KMS-11 (cell line): ENCODE results near the gene TMCO5A.

Source experiments
- H2AFZ ChIP-seq: fragments of 200-600 bp; sonication (generic); 2 replicates; pipeline ENCODE4 v1.6.1; 2016; ENCODE audit warnings: antibody characterized with exemption, mixed run types, low read depth
- H3K27ac ChIP-seq: fragments of 200-600 bp; sonication (generic); 2 replicates; pipeline ENCODE4 v1.6.1; 2016; ENCODE audit warnings: mild to moderate bottlenecking, mixed run types
- H3K27me3 ChIP-seq: fragments of 200-600 bp; sonication (generic); 2 replicates; pipeline ENCODE4 v1.6.1; 2017; ENCODE audit warnings: mild to moderate bottlenecking, low read depth, mixed run types, moderate library complexity; ENCODE audit not compliant: insufficient read depth
- H3K36me3 ChIP-seq: fragments of 200-600 bp; sonication (generic); 2 replicates; pipeline ENCODE4 v1.6.1; 2017; ENCODE audit warnings: mild to moderate bottlenecking, mixed run types; ENCODE audit not compliant: insufficient read depth
- H3K4me1 ChIP-seq: fragments of 200-600 bp; sonication (generic); 2 replicates; pipeline ENCODE4 v1.6.1; 2016; ENCODE audit warnings: mild to moderate bottlenecking, low read depth, mixed run types; ENCODE audit not compliant: poor library complexity, severe bottlenecking
- H3K4me2 ChIP-seq: fragments of 200-600 bp; sonication (generic); 2 replicates; pipeline ENCODE4 v1.7.0; 2016; ENCODE audit warnings: mild to moderate bottlenecking, mixed run types
- H3K4me3 ChIP-seq: fragments of 200-600 bp; sonication (generic); IDR thresholded peaks from 2 replicates; pipeline ENCODE4 v1.6.1; 2017; ENCODE audit warnings: low read depth, low read length, mixed read lengths; ENCODE audit not compliant: insufficient read depth
- H3K79me2 ChIP-seq: fragments of 200-600 bp; sonication (generic); 2 replicates; pipeline ENCODE4 v1.6.1; 2016; ENCODE audit warnings: low read depth, mixed run types; ENCODE audit not compliant: insufficient read depth
- H3K9ac ChIP-seq: fragments of 200-600 bp; sonication (generic); 2 replicates; pipeline ENCODE4 v1.6.1; 2016; ENCODE audit warnings: mild to moderate bottlenecking, mixed run types
- H4K20me1 ChIP-seq: fragments of 200-600 bp; sonication (generic); 2 replicates; pipeline ENCODE4 v1.6.1; 2016; ENCODE audit warnings: mild to moderate bottlenecking, mixed run types; ENCODE audit not compliant: insufficient read depth
- TF ChIP-seq, protein P1 (sequence below): fragments of 200-600 bp; sonication (generic); conservative IDR thresholded peaks from 2 replicates; pipeline ENCODE4 v1.6.1; 2017; ENCODE audit warnings: low read depth, mild to moderate bottlenecking, antibody characterized with exemption, low read length, moderate library complexity, mixed read lengths

TMCO5A gene

DNA sequence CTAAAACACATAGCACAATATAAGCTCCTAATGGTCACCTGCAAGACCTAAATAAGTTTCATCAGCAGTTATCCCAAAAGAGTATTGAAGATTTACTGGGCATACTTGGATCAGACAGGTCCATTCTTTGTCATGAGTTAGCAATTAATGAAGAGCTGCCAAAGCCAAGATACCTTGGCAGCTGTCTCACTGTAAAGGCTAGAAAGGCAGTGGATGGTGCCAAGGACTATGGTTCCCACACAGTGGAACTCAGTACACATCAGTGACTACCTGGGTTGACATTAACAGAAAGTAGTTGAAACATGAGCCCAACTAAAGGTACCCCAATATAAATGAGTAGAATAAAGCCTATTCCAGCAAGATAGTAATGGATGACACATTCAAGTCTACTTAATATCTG is 41.1 kb upstream of the TMCO5A start:
- H3K4me3 ChIP-seq: no peak overlapping the region
- H3K4me2 ChIP-seq: no peak overlapping the region
- no peaks in the 10 kb centered on the region for H4K20me1 ChIP-seq
- no peaks in the 10 kb centered on the region for H3K27me3 ChIP-seq
- no peaks in the 10 kb centered on the region for H3K36me3 ChIP-seq
- no peak overlapping the region for H3K27ac ChIP-seq
- H3K9ac ChIP-seq: no peak overlapping the region
- H3K79me2 ChIP-seq: no peaks in the 10 kb centered on the region
- TF ChIP-seq, protein P1, sequence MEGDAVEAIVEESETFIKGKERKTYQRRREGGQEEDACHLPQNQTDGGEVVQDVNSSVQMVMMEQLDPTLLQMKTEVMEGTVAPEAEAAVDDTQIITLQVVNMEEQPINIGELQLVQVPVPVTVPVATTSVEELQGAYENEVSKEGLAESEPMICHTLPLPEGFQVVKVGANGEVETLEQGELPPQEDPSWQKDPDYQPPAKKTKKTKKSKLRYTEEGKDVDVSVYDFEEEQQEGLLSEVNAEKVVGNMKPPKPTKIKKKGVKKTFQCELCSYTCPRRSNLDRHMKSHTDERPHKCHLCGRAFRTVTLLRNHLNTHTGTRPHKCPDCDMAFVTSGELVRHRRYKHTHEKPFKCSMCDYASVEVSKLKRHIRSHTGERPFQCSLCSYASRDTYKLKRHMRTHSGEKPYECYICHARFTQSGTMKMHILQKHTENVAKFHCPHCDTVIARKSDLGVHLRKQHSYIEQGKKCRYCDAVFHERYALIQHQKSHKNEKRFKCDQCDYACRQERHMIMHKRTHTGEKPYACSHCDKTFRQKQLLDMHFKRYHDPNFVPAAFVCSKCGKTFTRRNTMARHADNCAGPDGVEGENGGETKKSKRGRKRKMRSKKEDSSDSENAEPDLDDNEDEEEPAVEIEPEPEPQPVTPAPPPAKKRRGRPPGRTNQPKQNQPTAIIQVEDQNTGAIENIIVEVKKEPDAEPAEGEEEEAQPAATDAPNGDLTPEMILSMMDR: no peak
- peaks cover 9% of the 10 kb centered on the region for H3K4me1 ChIP-seq
- H2AFZ ChIP-seq: no peak overlapping the region

DNA sequence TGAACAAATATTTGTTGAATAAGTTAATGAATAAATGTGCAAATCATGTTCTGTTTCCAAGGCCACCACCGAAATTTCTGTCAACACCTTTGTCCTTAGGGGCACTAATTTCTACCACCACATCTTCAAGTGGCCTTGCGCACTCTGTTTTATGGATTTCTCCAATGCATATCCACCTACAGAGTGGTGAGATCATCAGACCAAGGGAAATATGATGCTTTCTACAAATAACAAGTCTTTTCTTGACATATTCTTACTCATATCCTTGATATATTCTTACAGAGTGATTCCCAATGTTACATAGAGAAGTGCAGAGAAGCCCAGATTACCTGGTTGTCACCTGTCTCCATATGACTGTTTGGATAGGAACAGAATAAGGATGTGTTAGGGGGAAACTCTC is 36.1 kb upstream of the TMCO5A start:
- Histone ChIP-seq H3K4me2 (no peak overlapping the region), H3K36me3 (no peaks in the 10 kb centered on the region), H3K79me2 (no peaks in the 10 kb centered on the region), H3K27ac (no peak overlapping the region), H3K9ac (no peak overlapping the region), H3K4me3 (no peak overlapping the region), H3K4me1 (no peaks in the 10 kb centered on the region), H2AFZ (no peak overlapping the region), H3K27me3 (no peaks in the 10 kb centered on the region), H4K20me1 (no peaks in the 10 kb centered on the region)
- TF ChIP-seq, protein P1: no peak

DNA sequence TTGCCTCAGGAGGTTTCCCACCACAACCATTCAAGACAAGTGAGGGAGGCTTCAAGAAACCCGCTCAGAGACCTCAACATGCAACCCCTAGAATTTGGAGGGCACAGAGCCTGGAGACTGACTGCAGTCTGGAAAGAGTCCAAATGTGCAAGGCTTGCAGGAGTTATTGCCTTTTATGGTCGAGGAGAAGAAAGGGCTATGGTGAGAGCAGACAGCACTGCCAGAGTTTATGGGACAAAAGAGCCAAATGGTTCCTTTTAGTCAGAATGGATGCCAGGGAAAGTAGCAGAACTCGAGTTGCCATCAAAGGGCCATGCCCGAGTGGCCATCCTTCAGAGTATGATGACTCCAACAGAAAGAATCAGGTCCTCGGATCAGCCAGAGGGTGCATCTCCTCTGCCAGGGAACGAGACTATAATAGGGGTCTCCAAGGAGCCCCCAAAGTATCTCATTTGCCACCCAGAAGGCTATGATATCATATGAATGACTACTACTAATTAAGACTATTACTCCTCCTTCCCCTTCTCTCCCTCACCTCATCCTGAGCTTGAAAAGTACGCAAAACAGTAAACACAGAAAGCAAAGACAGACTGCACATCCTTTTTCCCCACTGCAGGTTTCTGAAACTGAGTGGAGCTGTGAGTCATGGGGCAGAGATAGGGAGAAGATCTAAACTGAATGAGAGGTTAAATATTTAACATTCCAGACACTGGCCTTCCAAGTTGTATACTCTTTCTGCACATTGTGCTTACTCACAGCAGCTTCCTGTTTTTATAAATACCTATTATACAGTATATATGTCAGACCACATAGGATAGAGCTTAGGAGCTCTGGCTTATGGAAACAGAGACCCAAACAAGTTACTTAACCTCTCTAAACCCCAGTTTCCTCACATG is 33.9 kb upstream of the TMCO5A start:
- Histone ChIP-seq H4K20me1 (no peaks in the 10 kb centered on the region), H3K27ac (no peak overlapping the region), H3K4me3 (no peak overlapping the region), H3K4me2 (no peak overlapping the region), H3K79me2 (no peaks in the 10 kb centered on the region), H2AFZ (no peak overlapping the region), H3K9ac (no peak overlapping the region), H3K27me3 (no peaks in the 10 kb centered on the region), H3K36me3 (no peaks in the 10 kb centered on the region), H3K4me1 (no peaks in the 10 kb centered on the region)
- TF ChIP-seq, protein P1: no peak

DNA sequence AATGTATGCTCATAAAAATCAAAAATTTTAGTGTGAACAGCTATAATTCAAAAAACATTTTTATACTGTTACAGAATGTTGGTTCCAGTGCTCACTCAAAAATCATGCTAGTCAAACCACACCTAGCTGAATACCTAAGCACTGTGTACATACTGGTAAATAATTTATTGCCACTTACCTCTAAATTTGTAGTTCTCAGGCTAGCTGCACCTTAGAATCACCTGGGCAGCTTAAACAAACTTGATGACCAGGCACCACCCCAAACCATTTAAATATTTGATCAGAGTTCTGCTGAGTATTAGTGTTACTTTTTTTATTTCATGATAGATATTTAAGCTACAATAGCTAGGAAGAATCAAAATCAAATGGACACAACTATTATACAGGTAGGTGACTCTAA is 32.3 kb upstream of the TMCO5A start:
- TF ChIP-seq, protein P1: no peak
- Histone ChIP-seq H3K4me3 (no peak overlapping the region), H3K79me2 (no peaks in the 10 kb centered on the region), H3K27me3 (no peaks in the 10 kb centered on the region), H3K4me2 (no peak overlapping the region), H2AFZ (no peak overlapping the region), H3K27ac (no peak overlapping the region), H3K9ac (no peak overlapping the region), H3K4me1 (no peaks in the 10 kb centered on the region), H3K36me3 (no peaks in the 10 kb centered on the region), H4K20me1 (no peaks in the 10 kb centered on the region)
